ENCODE results near the gene ABLIM1.

ABLIM1 gene

DNA sequence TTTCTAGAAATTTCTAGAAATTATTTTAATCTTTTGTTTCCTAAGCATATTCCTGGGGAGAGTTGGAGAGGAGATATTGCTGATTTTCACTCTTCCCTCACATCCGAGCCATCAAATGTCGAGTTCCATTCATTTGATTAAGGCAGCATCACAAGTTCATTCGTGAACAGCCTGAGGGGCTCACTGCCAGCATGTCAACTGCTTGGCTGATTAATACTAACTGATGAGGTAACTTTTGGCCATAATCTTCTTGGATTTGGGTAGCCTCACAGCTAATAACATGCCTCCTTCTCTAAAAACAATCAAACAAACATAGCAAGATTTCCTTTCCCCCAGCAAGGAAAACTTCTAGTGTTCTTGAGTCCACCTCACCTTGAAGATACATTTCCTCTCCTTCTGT, 166.7 kb downstream of the ABLIM1 start:
- H3K9me3 ChIP-seq (ENCODE audit: severe bottlenecking) = no peaks in the 10 kb centered on the region
- TF ChIP-seq CTCF (IDR thresholded peaks at IDR 0.05; ENCODE audit: low read depth, low read length) = no peak
- H3K27me3 ChIP-seq (ENCODE audit: insufficient read depth, low read depth, severe bottlenecking) = no peaks in the 10 kb centered on the region
- H3K27ac ChIP-seq = no peak overlapping the region
- no peak for DNase-seq
- H3K36me3 ChIP-seq = no peaks in the 10 kb centered on the region; the same call in 1 of the 2 replicates
- no peak overlapping the region for H3K4me3 ChIP-seq (ENCODE audit: low read depth, low read length)

GRCh38 chr10:114489521-114490310, 168.4 kb downstream of the ABLIM1 start:
- Histone ChIP-seq H3K9me3 (ENCODE audit: severe bottlenecking) (no peaks in the 10 kb centered on the region), H3K36me3 (no peaks in the 10 kb centered on the region; the same call in 1 of the 2 replicates), H3K4me3 (ENCODE audit: low read depth, low read length) (no peak overlapping the region), H3K27me3 (ENCODE audit: insufficient read depth, low read depth, severe bottlenecking) (no peaks in the 10 kb centered on the region), H3K27ac (no peak overlapping the region)
- DNase-seq = no peak
- TF ChIP-seq CTCF (IDR thresholded peaks at IDR 0.05; ENCODE audit: low read depth, low read length) = no peak

DNA sequence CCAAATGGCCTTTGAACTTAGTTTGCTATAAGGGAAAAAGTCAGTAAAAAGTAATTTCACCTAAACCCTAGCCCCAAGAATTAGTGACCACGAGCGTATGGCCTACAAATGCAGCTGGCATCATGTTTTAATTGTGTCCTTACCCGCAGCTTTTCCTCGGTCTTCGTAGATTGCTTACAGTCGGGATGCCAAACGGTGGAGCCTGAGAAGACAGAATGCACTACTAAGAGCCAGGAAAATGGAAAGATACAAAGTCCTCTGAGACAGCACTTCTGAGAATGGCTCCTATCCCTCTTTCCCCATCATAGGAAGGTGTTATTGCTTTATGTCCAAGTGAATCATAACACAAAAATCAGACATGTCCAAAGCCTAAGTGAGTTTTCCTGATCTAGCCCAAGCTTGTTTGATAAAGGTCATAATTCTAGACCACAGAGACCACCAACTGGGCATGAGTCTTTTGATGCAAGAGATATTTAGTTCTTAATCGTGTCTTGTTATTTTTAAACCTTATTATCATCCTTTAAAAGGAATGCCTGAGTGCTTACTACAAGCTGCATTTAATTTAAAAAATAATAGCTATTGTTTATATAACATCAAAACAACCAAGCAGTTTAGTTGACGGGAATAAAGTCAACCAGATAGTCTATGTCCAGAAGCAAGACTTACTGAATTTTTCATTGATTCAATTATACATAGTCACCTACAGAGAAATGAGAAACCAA, 170.1 kb downstream of the ABLIM1 start:
- no peak for DNase-seq
- H3K27me3 ChIP-seq (ENCODE audit: insufficient read depth, low read depth, severe bottlenecking) = no peaks in the 10 kb centered on the region
- H3K9me3 ChIP-seq (ENCODE audit: severe bottlenecking) = no peaks in the 10 kb centered on the region
- no peak overlapping the region for H3K27ac ChIP-seq
- TF ChIP-seq CTCF (IDR thresholded peaks at IDR 0.05; ENCODE audit: low read depth, low read length) = no peak
- no peak overlapping the region for H3K4me3 ChIP-seq (ENCODE audit: low read depth, low read length)
- H3K36me3 ChIP-seq = no peaks in the 10 kb centered on the region; the same call in 1 of the 2 replicates

DNA sequence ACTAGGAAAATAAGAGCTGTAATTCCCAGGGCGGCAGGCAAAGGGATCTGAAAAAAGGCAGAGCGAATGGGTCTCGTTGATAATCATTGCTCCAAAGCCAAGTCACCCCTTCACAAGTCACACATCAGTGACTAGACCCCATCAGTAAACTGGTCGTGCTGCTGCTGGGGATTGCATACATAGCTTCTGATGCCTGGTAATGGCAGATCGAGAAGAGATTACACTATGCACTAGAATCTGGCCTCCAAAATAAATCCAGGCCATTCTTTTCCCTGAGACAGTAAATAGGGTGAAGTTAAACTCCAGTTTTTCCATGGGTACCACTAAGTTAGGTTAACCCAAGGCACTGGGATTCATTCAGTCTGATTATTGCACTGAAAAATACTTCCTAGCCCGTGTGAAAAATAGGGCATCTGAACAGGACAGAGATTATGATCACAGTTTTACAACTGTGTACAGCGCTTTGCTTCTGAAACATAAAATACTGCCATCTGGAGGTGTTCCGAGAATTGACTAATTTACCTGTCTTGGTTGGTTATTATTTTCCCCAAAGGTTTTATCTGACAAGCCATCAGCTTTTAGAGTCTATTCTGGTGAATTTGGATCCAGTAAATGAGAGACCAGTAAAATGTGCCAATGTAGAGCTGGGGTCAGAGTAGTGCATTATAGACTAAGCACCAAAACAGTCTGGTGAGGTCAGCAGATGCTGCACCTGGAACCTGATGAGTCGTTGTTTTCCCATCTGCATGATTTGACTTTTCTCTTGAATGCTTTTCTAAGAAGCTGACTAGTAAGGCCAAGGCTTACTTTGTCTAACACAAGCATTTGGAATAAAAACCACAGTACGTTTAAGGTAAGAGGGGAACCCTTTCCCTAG, 170.9 kb downstream of the ABLIM1 start:
- no peaks in the 10 kb centered on the region; the same call in 1 of the 2 replicates for H3K36me3 ChIP-seq
- no peak overlapping the region for H3K4me3 ChIP-seq (ENCODE audit: low read depth, low read length)
- DNase-seq = no peak
- no peak for TF ChIP-seq CTCF (IDR thresholded peaks at IDR 0.05; ENCODE audit: low read depth, low read length)
- no peaks in the 10 kb centered on the region for H3K27me3 ChIP-seq (ENCODE audit: insufficient read depth, low read depth, severe bottlenecking)
- no peaks in the 10 kb centered on the region for H3K9me3 ChIP-seq (ENCODE audit: severe bottlenecking)
- no peak overlapping the region for H3K27ac ChIP-seq

GRCh38 chr10:114485696-114486400, 172.2 kb downstream of the ABLIM1 start:
- Histone ChIP-seq H3K27me3 (ENCODE audit: insufficient read depth, low read depth, severe bottlenecking) (no peaks in the 10 kb centered on the region), H3K4me3 (ENCODE audit: low read depth, low read length) (no peak overlapping the region), H3K27ac (no peak overlapping the region), H3K36me3 (no peaks in the 10 kb centered on the region; the same call in 1 of the 2 replicates), H3K9me3 (ENCODE audit: severe bottlenecking) (no peaks in the 10 kb centered on the region)
- no peak for TF ChIP-seq CTCF (IDR thresholded peaks at IDR 0.05; ENCODE audit: low read depth, low read length)
- DNase-seq = no peak
